ENCODE results near the gene RPS6KA2.

The RPS6KA2 gene

DNA sequence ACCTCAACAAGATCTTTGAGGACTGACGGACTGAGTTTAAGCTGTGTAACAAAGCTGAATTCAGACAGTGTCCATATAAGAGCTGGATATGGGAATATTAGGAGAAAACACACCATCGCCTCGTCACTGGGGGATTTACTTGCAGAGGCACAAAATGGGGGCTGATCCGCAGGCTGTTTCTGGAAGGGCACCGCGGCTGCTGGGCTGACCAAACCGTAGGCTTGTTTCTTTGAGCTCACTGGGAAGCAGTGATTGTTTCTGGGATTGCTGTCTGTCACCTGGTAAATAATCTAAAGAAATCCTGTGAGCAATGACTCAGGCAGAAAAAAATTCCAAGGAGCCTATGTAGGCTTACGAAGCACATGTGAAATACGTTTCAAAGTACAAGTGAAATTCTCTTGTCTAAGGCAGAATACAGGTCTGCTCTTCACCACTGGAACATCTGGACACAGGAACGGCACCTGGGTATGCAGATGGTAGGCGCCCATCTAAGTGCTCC, 180.4 kb downstream of the RPS6KA2 start:
- no peak overlapping the region for H3K4me3 ChIP-seq (ENCODE audit: control insufficient read depth, low read depth, low read length)
- no peak for TF ChIP-seq CTCF (conservative IDR thresholded peaks at IDR 0.05; ENCODE audit: control insufficient read depth, insufficient read depth, low read depth, low read length)
- no peak for DNase-seq (ENCODE audit: low read depth)

DNA sequence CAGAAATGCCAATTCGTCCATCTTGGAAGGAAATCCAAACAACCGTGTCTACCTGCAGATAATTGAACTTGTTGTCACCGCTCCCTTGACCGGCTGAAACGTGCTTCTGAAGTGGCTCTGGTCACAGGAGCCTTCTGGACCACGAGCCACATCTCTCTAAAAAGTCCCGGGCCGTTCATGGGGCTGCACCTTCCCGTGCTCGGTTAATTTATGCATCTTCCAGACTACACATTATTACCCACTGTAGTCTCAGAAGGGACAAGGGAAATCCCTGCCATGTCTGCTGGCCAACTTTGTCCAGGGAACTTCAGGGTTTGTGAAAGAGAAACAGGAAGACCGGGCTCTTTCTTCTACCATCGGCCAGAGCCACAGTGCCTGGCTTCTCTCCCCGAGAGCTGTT, 180.9 kb downstream of the RPS6KA2 start:
- no peak overlapping the region for H3K4me3 ChIP-seq (ENCODE audit: control insufficient read depth, low read depth, low read length)
- no peak for TF ChIP-seq CTCF (conservative IDR thresholded peaks at IDR 0.05; ENCODE audit: control insufficient read depth, insufficient read depth, low read depth, low read length)
- DNase-seq (ENCODE audit: low read depth) = no peak

DNA sequence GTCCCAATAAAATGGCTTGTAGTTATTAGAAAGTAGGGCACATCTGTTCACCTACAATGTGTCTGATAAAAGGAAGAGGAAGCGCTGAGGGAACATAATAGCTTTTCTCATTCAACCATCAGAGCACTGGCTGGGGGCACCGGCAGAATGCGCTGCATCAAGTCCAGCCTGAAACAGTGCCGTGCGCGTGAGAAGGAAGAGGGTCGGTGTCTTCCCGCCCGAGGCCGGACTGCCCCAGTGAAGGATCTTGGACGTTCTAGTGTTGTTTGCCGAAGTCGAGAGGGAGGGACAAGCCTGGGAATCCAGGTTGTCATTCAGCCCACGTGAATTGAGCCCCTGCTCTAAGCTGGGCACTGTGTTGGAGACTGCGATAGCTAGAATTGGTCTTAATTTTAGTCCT, 182.6 kb downstream of the RPS6KA2 start:
- no peak for DNase-seq (ENCODE audit: low read depth)
- no peak overlapping the region for H3K4me3 ChIP-seq (ENCODE audit: control insufficient read depth, low read depth, low read length)
- TF ChIP-seq CTCF (conservative IDR thresholded peaks at IDR 0.05; ENCODE audit: control insufficient read depth, insufficient read depth, low read depth, low read length) = no peak

GRCh38 chr6:166443166-166443565, 183.9 kb downstream of the RPS6KA2 start:
- TF ChIP-seq CTCF (conservative IDR thresholded peaks at IDR 0.05; ENCODE audit: control insufficient read depth, insufficient read depth, low read depth, low read length) = no peak
- no peak overlapping the region for H3K4me3 ChIP-seq (ENCODE audit: control insufficient read depth, low read depth, low read length)
- no peak for DNase-seq (ENCODE audit: low read depth)

DNA sequence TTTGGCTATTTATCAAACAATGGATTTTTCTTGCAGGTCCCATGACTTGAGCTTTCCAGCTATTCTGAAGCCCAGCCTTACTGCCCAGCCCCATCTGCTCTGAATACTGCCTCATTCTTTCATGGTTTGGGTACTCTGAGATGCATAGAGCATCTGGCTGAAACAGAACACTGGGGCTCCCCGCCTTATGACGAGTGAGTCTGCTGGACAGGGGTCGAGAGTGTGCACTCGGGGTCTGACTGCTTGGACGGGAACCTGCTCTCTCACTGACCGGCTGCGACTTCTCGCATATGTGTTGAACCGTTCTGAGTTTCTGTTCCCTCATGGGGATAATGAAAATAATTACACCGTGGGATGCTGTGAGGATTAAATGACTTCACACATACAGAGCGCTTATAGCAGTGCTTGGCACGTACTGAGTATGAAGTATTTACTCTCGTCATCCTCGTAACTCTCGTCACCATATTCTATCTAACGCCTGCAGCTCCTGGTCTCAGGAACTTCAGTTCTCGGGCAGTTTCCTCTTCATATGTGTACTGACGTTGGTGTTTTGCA, 184.8 kb downstream of the RPS6KA2 start:
- H3K4me3 ChIP-seq (ENCODE audit: control insufficient read depth, low read depth, low read length) = no peak overlapping the region
- DNase-seq (ENCODE audit: low read depth) = no peak
- TF ChIP-seq CTCF (conservative IDR thresholded peaks at IDR 0.05; ENCODE audit: control insufficient read depth, insufficient read depth, low read depth, low read length) = no peak

GRCh38 chr6:166441325-166442078, 185.5 kb downstream of the RPS6KA2 start:
- no peak overlapping the region for H3K4me3 ChIP-seq (ENCODE audit: control insufficient read depth, low read depth, low read length)
- no peak for TF ChIP-seq CTCF (conservative IDR thresholded peaks at IDR 0.05; ENCODE audit: control insufficient read depth, insufficient read depth, low read depth, low read length)
- no peak for DNase-seq (ENCODE audit: low read depth)

Measured in fibroblast of mammary gland (primary cell).